HepG2 (cell line): Measurements from ENCODE around the gene TYRP1. TPM values are rescaled to one million over a fixed set of nuclear protein-coding genes. Genes with fewer than 3 reads are reported as not detected.

Experiments used
- ATAC-seq: fragments of 200-7000 bp; cut with Tn5 transposase; 3 replicates; pipeline ENCODE4 v1.9.1; 2020; ENCODE audit warnings: mild to moderate bottlenecking, moderate library complexity
- BruUV-seq: library from RNA; stranded (reverse); fragments of 400-500 nt; replicated peaks from 2 replicates; lab custom pipeline; 2021; lab: Mats Ljungman, UMichigan
- CTCF ChIA-PET: fragments of 300-600 bp; formaldehyde crosslinking; extraction: SDS; loops from one replicate; lab custom pipeline; 2021; ENCODE audit warnings: low total read pairs, inconsistent platforms, low intra/inter-chr PET ratio; lab: Yijun Ruan, JAX
- POLR2A ChIA-PET: fragments of 350-600 bp; sonication (Branson Sonifier 250); formaldehyde crosslinking; loops from one replicate; lab custom pipeline; 2020; ENCODE audit warnings: antibody characterized with exemption, inconsistent platforms; lab: Yijun Ruan, JAX
- DNase-seq: peaks from one replicate; pipeline ENCODE4 v3.0.0-alpha.2; 2015; ENCODE audit warnings: low spot score
- FAIRE-seq: peaks from 3 replicates; lab custom pipeline; 2011; peaks lifted over from hg19 to GRCh38; lab: Jason Lieb, UNC
- H2AFZ ChIP-seq: one replicate; pipeline ENCODE4 v1.6.1; 2011; ENCODE audit warnings: low read length, inconsistent platforms
- H3K27ac ChIP-seq: fragments of 300-600 bp; 3 replicates; pipeline ENCODE4 v1.8.0; 2011; ENCODE audit warnings: mixed run types, mild to moderate bottlenecking, mixed read lengths, low read length, inconsistent platforms; ENCODE audit not compliant: insufficient read depth; ENCODE audit errors: extremely low read length
- H3K27me3 ChIP-seq, 2 experiments: fragments of 200-600 bp in 1 of 2; 2 replicates in 1 of 2; 3 replicates in 1 of 2; pipeline versions ENCODE4 v1.6.0 to v1.8.0; 2011; ENCODE audit warnings: low read length in 2 of 2, mild to moderate bottlenecking in 2 of 2, moderate library complexity in 2 of 2, inconsistent platforms in 1 of 2; ENCODE audit not compliant: insufficient read depth in 2 of 2, control insufficient read depth in 1 of 2
- H3K36me3 ChIP-seq, 2 experiments: fragments of 200-600 bp in 1 of 2; replicated peaks in 1 of 2; 2 replicates in 1 of 2; 3 replicates in 1 of 2; pipeline versions ENCODE4 v1.5.1 to v1.8.0; 2011; ENCODE audit warnings: low read length in 2 of 2, inconsistent platforms in 1 of 2; ENCODE audit not compliant: insufficient read depth in 2 of 2, control insufficient read depth in 1 of 2
- H3K4me1 ChIP-seq: 2 replicates; pipeline ENCODE4 v1.5.1; 2012; ENCODE audit warnings: low read length, inconsistent platforms; ENCODE audit not compliant: insufficient read depth
- H3K4me2 ChIP-seq: 2 replicates; pipeline ENCODE4 v1.6.0; 2011; ENCODE audit warnings: low read depth, low read length, inconsistent platforms
- H3K4me3 ChIP-seq, 3 experiments: fragments of 200-600 bp in 1 of 3; sonication (generic), shearing (Covaris generic) in 1 of 3; replicated peaks in 1 of 3; 2 replicates each; pipeline ENCODE4 v1.5.1; 2011 to 2016; ENCODE audit warnings: low read length in 3 of 3, inconsistent platforms in 2 of 3, low read depth in 2 of 3, mild to moderate bottlenecking in 2 of 3, control low read depth in 1 of 3, mixed read lengths in 1 of 3; ENCODE audit not compliant: insufficient read depth in 1 of 3
- H3K79me2 ChIP-seq: one replicate; pipeline ENCODE4 v1.6.1; 2011; ENCODE audit warnings: low read length, inconsistent platforms; ENCODE audit not compliant: insufficient read depth
- H3K9ac ChIP-seq: 2 replicates; pipeline ENCODE4 v1.6.0; 2011; ENCODE audit warnings: mild to moderate bottlenecking, low read depth, low read length, inconsistent platforms; ENCODE audit not compliant: insufficient read depth
- H3K9me3 ChIP-seq: 2 replicates; pipeline ENCODE4 v1.5.1; 2012; ENCODE audit warnings: mild to moderate bottlenecking, low read length
- H4K20me1 ChIP-seq: 2 replicates; pipeline ENCODE4 v1.6.0; 2011; ENCODE audit warnings: inconsistent platforms, mild to moderate bottlenecking, low read length, moderate library complexity; ENCODE audit not compliant: insufficient read depth
- ADNP ChIP-seq: sonication (generic); formaldehyde crosslinking; IDR thresholded peaks from 2 replicates; pipeline ENCODE4 v1.4.0; 2020; ENCODE audit warnings: missing genetic modification reagents
- GPN1 ChIP-seq: sonication (generic); formaldehyde crosslinking; IDR thresholded peaks from 2 replicates; pipeline ENCODE4 v1.5.1; 2020; ENCODE audit warnings: missing genetic modification reagents, borderline replicate concordance
- NFATC3 ChIP-seq: sonication (generic); formaldehyde crosslinking; IDR thresholded peaks from 2 replicates; pipeline ENCODE4 v1.5.1; 2020; ENCODE audit warnings: mild to moderate bottlenecking, missing genetic modification reagents
- TCF7L2 ChIP-seq: IDR thresholded peaks from 2 replicates; pipeline ENCODE4 v1.6.1; 2011; ENCODE audit warnings: mild to moderate bottlenecking, low read depth, low read length, moderate library complexity
- TOE1 ChIP-seq: sonication (generic); formaldehyde crosslinking; IDR thresholded peaks from 2 replicates; pipeline ENCODE4 v1.4.0; 2020; ENCODE audit warnings: mild to moderate bottlenecking, missing genetic modification reagents
- ZC3H13 ChIP-seq: sonication (generic); formaldehyde crosslinking; IDR thresholded peaks from 2 replicates; pipeline ENCODE4 v1.8.1; 2023; ENCODE audit warnings: mild to moderate bottlenecking, missing genetic modification reagents, moderate library complexity
- ZNF138 ChIP-seq: sonication (generic); formaldehyde crosslinking; IDR thresholded peaks from 2 replicates; pipeline ENCODE4 v1.5.0; 2020; ENCODE audit warnings: mild to moderate bottlenecking, low read depth, missing genetic modification reagents
- ZNF3 ChIP-seq: IDR thresholded peaks from 2 replicates; pipeline ENCODE4 v1.7.0; 2017; ENCODE audit warnings: inconsistent platforms
- ZNF619 ChIP-seq: sonication (generic); formaldehyde crosslinking; IDR thresholded peaks from 2 replicates; pipeline ENCODE4 v1.4.0; 2020; ENCODE audit warnings: mild to moderate bottlenecking, missing genetic modification reagents
- WGBS: methylation state at CpG from one replicate; pipeline ENCODE4 v1.1.6; 2017; ENCODE audit warnings: low lambda C conversion rate; 5-methylcytosine and 5-hydroxymethylcytosine counted together
- in situ Hi-C: cut with HindIII; loops from 2 replicates; pipeline ENCODE4 v1.10.0; 2017; ENCODE audit warnings: low pct_unique_long_range_greater_than_20kb; ENCODE audit not compliant: extremely low pct_ligation_motif_present
- intact Hi-C: fragments of 100-400 bp; cut with micrococcal nuclease; formaldehyde crosslinking; loops from one replicate; pipeline ENCODE4 v1.10.0; 2022; ENCODE audit not compliant: unreplicated experiment
- polyA plus RNA-seq, 8 experiments: library from polyadenylated mRNA; depleted of rRNA in 3 of 8; stranded (reverse) in 7 of 8; unstranded in 1 of 8; fragments of >200 nt; fragmentation: Illumina TruSeq in 4 of 8; extraction: Trizol in 4 of 8; gene quantifications; 2 replicates each; pipeline versions ENCODE4 v1.2.1 to v1.2.3, GENCODE V29; 2011 to 2016; ENCODE audit warnings: low read depth in 4 of 8, missing spikeins in 1 of 8, mixed read lengths in 1 of 8; ENCODE audit not compliant: insufficient read depth in 1 of 8
- total RNA-seq, 5 experiments: library from RNA; depleted of rRNA; stranded (reverse); fragments of >200 nt; fragmentation: Illumina TruSeq; extraction: Trizol; gene quantifications; 2 replicates each; pipeline ENCODE4 v1.2.3, GENCODE V29; 2016; ENCODE audit warnings: low read depth in 1 of 5
- TF ChIP-seq, protein P1 (sequence below): sonication (generic); formaldehyde crosslinking; IDR thresholded peaks from 2 replicates; pipeline ENCODE4 v1.8.1; 2022; ENCODE audit warnings: low read depth, mild to moderate bottlenecking, missing genetic modification reagents
- TF ChIP-seq, protein P2 (sequence below): sonication (generic); formaldehyde crosslinking; IDR thresholded peaks from 2 replicates; pipeline ENCODE4 v1.5.0; 2020; ENCODE audit warnings: mild to moderate bottlenecking, missing genetic modification reagents, moderate library complexity

Gene TYRP1
- total and polyA plus RNA-seq, 2 of the 13 experiments (the other 11 are each of a cell fraction or from before 2014, with no cell fraction given), result 0.04 TPM; not detected in 1

- DNase-seq, result no peak
- no peak for TF ChIP-seq ZNF3 (CRISPR knock-in tag)
- no peak for TF ChIP-seq ADNP (CRISPR knock-in tag)
- TF ChIP-seq GPN1 (CRISPR knock-in tag), result no peak
- Histone ChIP-seq H3K79me2 (no peaks in the 10 kb centered on the region), H3K4me1 (no peaks in the 10 kb centered on the region), H3K27me3 (no peaks in the 10 kb centered on the region), H4K20me1 (no peaks in the 10 kb centered on the region), H3K36me3 (no peaks in the 10 kb centered on the region), H2AFZ (no peak overlapping the region), H3K9me3 (no peaks in the 10 kb centered on the region), H3K27ac (no peak overlapping the region), H3K9ac (no peak overlapping the region), H3K4me2 (no peak overlapping the region), H3K4me3 (no peak overlapping the region)
- in situ Hi-C loops (no loop called here), intact Hi-C loops (no loop called here)
- no peak for FAIRE-seq
- no TSS peak for BruUV-seq
- 1% methylated on average over 3 of the region's 3 CpGs for WGBS
- CTCF ChIA-PET, result no interaction called here
- ATAC-seq, result no peak
- POLR2A ChIA-PET, result no interaction called here
These were observed 25.3 kb upstream of the TYRP1 start for GRCh38 chr9:12667892-12668291.

GRCh38 chr9:12670006-12670405 lies 23.2 kb upstream of the TYRP1 start:
- Histone ChIP-seq H3K9ac (no peak overlapping the region), H4K20me1 (no peaks in the 10 kb centered on the region), H3K79me2 (no peaks in the 10 kb centered on the region), H3K9me3 (no peaks in the 10 kb centered on the region), H3K4me2 (no peak overlapping the region), H3K36me3 (no peaks in the 10 kb centered on the region), H3K27ac (no peak overlapping the region), H3K4me3 (no peak overlapping the region), H3K27me3 (no peaks in the 10 kb centered on the region), H3K4me1 (no peaks in the 10 kb centered on the region), H2AFZ (no peak overlapping the region)
- POLR2A ChIA-PET, result no interaction called here
- WGBS, result 34% methylated on average over 2 of the region's 2 CpGs
- TF ChIP-seq, protein P1, sequence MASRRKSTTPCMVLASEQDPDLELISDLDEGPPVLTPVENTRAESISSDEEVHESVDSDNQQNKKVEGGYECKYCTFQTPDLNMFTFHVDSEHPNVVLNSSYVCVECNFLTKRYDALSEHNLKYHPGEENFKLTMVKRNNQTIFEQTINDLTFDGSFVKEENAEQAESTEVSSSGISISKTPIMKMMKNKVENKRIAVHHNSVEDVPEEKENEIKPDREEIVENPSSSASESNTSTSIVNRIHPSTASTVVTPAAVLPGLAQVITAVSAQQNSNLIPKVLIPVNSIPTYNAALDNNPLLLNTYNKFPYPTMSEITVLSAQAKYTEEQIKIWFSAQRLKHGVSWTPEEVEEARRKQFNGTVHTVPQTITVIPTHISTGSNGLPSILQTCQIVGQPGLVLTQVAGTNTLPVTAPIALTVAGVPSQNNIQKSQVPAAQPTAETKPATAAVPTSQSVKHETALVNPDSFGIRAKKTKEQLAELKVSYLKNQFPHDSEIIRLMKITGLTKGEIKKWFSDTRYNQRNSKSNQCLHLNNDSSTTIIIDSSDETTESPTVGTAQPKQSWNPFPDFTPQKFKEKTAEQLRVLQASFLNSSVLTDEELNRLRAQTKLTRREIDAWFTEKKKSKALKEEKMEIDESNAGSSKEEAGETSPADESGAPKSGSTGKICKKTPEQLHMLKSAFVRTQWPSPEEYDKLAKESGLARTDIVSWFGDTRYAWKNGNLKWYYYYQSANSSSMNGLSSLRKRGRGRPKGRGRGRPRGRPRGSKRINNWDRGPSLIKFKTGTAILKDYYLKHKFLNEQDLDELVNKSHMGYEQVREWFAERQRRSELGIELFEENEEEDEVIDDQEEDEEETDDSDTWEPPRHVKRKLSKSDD (CRISPR knock-in tag), result no peak
- no peak for TF ChIP-seq TCF7L2
- TF ChIP-seq NFATC3 (CRISPR knock-in tag), result no peak
- TF ChIP-seq ZC3H13 (CRISPR knock-in tag), result no peak
- no peak for TF ChIP-seq ZNF138 (CRISPR knock-in tag)
- TF ChIP-seq TOE1 (CRISPR knock-in tag), result no peak
- TF ChIP-seq, protein P2, sequence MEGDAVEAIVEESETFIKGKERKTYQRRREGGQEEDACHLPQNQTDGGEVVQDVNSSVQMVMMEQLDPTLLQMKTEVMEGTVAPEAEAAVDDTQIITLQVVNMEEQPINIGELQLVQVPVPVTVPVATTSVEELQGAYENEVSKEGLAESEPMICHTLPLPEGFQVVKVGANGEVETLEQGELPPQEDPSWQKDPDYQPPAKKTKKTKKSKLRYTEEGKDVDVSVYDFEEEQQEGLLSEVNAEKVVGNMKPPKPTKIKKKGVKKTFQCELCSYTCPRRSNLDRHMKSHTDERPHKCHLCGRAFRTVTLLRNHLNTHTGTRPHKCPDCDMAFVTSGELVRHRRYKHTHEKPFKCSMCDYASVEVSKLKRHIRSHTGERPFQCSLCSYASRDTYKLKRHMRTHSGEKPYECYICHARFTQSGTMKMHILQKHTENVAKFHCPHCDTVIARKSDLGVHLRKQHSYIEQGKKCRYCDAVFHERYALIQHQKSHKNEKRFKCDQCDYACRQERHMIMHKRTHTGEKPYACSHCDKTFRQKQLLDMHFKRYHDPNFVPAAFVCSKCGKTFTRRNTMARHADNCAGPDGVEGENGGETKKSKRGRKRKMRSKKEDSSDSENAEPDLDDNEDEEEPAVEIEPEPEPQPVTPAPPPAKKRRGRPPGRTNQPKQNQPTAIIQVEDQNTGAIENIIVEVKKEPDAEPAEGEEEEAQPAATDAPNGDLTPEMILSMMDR (CRISPR knock-in tag), result no peak
- TF ChIP-seq ZNF619 (CRISPR knock-in tag), result no peak
- no TSS peak for BruUV-seq
- no peak for DNase-seq
- CTCF ChIA-PET, result no interaction called here
- no peak for FAIRE-seq
- intact Hi-C loops, result no loop called here
- ATAC-seq, result no peak
- in situ Hi-C loops, result no loop called here
